ENCODE results near the gene GRM5. TPM values are rescaled to one million over a fixed set of nuclear protein-coding genes. Genes with fewer than 3 reads are reported as not detected.
"Not testable (repeated sequence)": the region's sequence is repeated elsewhere in the genome, so short reads cannot be mapped to it uniquely, and the experiment has no call there.

The GRM5 gene
- total and polyA plus RNA-seq, 4 donors = not detected

- not testable (repeated sequence) for H3K9me3 ChIP-seq (ENCODE audit: control insufficient read depth in 4 of 4, low read length in 3 of 4); H3K27ac ChIP-seq (ENCODE audit: low read depth in 1 of 2, low read length in 2 of 2); H3K4me1 ChIP-seq (ENCODE audit: control insufficient read depth in 4 of 4, insufficient read depth in 4 of 4, low read length in 3 of 4); H3K4me3 ChIP-seq (ENCODE audit: low read depth in 1 of 3, low read length in 3 of 3); H3K36me3 ChIP-seq (ENCODE audit: control insufficient read depth in 4 of 4, insufficient read depth in 3 of 4, low read depth in 1 of 4, low read length in 3 of 4); DNase-seq (ENCODE audit: low spot score); H3K9ac ChIP-seq (ENCODE audit: low read depth in 1 of 2, low read length in 2 of 2); H3K27me3 ChIP-seq (ENCODE audit: control insufficient read depth in 4 of 4, insufficient read depth in 4 of 4, low read length in 3 of 4)
- WGBS = 82% methylated on average over 2 of the region's 2 CpGs
Observed at GRCh38 chr11:88835709-88836108, 230.1 kb downstream of the GRM5 start.

DNA sequence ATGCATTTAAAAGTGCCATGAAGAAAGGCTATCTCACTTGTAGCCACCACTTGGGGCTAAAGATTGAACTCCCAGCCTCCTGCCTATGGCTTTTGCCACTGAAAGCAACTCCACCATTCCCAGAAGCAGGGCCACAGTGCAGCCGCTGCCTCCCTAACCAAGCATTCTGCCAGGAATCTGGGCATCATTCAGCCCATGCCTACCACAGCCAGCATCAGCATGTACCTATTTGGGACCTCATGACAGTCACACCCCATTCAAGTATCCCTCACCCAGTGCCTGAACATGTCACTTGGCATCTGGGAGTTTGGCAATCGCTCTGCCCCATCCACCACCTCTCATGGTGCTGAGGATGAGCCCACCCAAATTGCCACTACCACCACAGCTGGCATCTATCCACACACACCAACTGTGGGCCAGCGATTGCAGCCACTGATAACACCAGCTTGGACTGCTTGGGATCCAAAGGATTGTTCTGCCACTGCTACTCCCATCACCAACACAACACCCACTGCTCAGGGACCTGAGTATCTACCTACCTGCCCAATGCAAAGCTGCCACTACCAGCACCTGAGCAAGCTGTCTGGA is 234.4 kb downstream of the GRM5 start:
- TF ChIP-seq HNF4A (conservative IDR thresholded peaks at IDR 0.05) = no peak
- no peak for TF ChIP-seq GABPA (IDR thresholded peaks at IDR 0.05 in 1 of 2, conservative IDR thresholded peaks at IDR 0.05 in 1 of 2)
- TF ChIP-seq, protein P1, sequence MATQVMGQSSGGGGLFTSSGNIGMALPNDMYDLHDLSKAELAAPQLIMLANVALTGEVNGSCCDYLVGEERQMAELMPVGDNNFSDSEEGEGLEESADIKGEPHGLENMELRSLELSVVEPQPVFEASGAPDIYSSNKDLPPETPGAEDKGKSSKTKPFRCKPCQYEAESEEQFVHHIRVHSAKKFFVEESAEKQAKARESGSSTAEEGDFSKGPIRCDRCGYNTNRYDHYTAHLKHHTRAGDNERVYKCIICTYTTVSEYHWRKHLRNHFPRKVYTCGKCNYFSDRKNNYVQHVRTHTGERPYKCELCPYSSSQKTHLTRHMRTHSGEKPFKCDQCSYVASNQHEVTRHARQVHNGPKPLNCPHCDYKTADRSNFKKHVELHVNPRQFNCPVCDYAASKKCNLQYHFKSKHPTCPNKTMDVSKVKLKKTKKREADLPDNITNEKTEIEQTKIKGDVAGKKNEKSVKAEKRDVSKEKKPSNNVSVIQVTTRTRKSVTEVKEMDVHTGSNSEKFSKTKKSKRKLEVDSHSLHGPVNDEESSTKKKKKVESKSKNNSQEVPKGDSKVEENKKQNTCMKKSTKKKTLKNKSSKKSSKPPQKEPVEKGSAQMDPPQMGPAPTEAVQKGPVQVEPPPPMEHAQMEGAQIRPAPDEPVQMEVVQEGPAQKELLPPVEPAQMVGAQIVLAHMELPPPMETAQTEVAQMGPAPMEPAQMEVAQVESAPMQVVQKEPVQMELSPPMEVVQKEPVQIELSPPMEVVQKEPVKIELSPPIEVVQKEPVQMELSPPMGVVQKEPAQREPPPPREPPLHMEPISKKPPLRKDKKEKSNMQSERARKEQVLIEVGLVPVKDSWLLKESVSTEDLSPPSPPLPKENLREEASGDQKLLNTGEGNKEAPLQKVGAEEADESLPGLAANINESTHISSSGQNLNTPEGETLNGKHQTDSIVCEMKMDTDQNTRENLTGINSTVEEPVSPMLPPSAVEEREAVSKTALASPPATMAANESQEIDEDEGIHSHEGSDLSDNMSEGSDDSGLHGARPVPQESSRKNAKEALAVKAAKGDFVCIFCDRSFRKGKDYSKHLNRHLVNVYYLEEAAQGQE (IDR thresholded peaks at IDR 0.05) = no peak
- no peak for TF ChIP-seq HNF4G (IDR thresholded peaks at IDR 0.05)
- no peak for TF ChIP-seq RXRA (IDR thresholded peaks at IDR 0.05)
- no peak for TF ChIP-seq FOXA2 (IDR thresholded peaks at IDR 0.05)
- TF ChIP-seq RAD21 (IDR thresholded peaks at IDR 0.05) = no peak
- TF ChIP-seq TAF1 (conservative IDR thresholded peaks at IDR 0.05) = no peak
- no peak for TF ChIP-seq JUND (IDR thresholded peaks at IDR 0.05)
- no peak for TF ChIP-seq YY1 (IDR thresholded peaks at IDR 0.05)
- TF ChIP-seq, protein P2, sequence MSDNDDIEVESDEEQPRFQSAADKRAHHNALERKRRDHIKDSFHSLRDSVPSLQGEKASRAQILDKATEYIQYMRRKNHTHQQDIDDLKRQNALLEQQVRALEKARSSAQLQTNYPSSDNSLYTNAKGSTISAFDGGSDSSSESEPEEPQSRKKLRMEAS (IDR thresholded peaks at IDR 0.05) = no peak
- no peak for TF ChIP-seq FOXA1 (IDR thresholded peaks at IDR 0.05)
- peaks cover under 1 to 11% (median 11%) of the 10 kb centered on the region in 4 donors for H3K4me1 ChIP-seq (ENCODE audit: control insufficient read depth in 4 of 4, insufficient read depth in 4 of 4, low read length in 3 of 4)
- H3K27me3 ChIP-seq (ENCODE audit: control insufficient read depth in 4 of 4, insufficient read depth in 4 of 4, low read length in 3 of 4) = no peaks in the 10 kb centered on the region
- H3K27ac ChIP-seq (ENCODE audit: low read depth in 1 of 2, low read length in 2 of 2) = no peak overlapping the region
- no peaks in the 10 kb centered on the region for H3K9me3 ChIP-seq (ENCODE audit: control insufficient read depth in 4 of 4, low read length in 3 of 4)
- no peaks in the 10 kb centered on the region for H3K36me3 ChIP-seq (ENCODE audit: control insufficient read depth in 4 of 4, insufficient read depth in 3 of 4, low read depth in 1 of 4, low read length in 3 of 4)
- H3K9ac ChIP-seq (ENCODE audit: low read depth in 1 of 2, low read length in 2 of 2) = no peak overlapping the region
- no peak for DNase-seq (ENCODE audit: low spot score)
- 94% methylated on average over 3 of the region's 3 CpGs for WGBS
- no peak overlapping the region for H3K4me3 ChIP-seq (ENCODE audit: low read depth in 1 of 3, low read length in 3 of 3)

DNA sequence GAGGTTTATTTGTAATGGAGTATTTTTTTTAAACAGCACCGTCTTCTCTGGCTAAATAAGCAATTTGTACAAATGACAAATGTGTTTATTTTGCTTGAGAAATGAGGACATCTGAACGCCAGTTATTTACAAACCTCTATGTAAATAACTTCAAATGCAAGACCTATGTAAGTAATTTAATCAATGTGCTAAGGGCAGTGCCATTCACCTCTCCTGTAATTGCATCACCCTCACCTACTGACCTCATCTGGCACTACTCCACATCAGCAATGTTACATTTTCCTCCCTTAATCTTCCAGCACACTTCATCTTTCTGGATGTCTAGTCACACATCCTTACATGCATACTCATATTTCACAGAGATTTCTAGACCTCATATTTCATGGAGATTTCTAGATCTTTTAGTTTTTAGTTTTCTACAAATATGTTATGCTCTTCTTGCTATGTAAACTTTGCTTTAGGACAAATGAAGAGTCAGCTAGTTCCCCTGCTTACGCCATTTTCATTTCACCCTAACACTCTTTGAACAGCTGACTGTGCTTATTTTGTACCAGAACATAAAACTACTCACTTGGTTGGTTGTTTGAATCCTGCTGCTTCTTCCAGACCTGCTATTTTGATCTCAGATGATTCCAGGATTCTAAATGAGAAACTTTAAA is 238.6 kb downstream of the GRM5 start:
- Histone ChIP-seq H3K36me3 (ENCODE audit: control insufficient read depth in 4 of 4, insufficient read depth in 3 of 4, low read depth in 1 of 4, low read length in 3 of 4) (no peaks in the 10 kb centered on the region), H3K4me1 (ENCODE audit: control insufficient read depth in 4 of 4, insufficient read depth in 4 of 4, low read length in 3 of 4) (peaks cover 2 to 12% (median 12%) of the 10 kb centered on the region in 4 donors), H3K27me3 (ENCODE audit: control insufficient read depth in 4 of 4, insufficient read depth in 4 of 4, low read length in 3 of 4) (no peaks in the 10 kb centered on the region), H3K27ac (ENCODE audit: low read depth in 1 of 2, low read length in 2 of 2) (peak overlapping the region in 1 of 2 donors; percentile 3), H3K9me3 (ENCODE audit: control insufficient read depth in 4 of 4, low read length in 3 of 4) (no peaks in the 10 kb centered on the region), H3K4me3 (ENCODE audit: low read depth in 1 of 3, low read length in 3 of 3) (no peak overlapping the region), H3K9ac (ENCODE audit: low read depth in 1 of 2, low read length in 2 of 2) (no peak overlapping the region)
- WGBS = 25% methylated on average over 3 of the region's 3 CpGs
- peak; percentile 39 for DNase-seq (ENCODE audit: low spot score)
- peak; percentile 74 to 79 for TF ChIP-seq HNF4A (conservative IDR thresholded peaks at IDR 0.05)
- TF ChIP-seq SP1 (IDR thresholded peaks at IDR 0.05) = peak; percentile 76
- TF ChIP-seq, protein P3, sequence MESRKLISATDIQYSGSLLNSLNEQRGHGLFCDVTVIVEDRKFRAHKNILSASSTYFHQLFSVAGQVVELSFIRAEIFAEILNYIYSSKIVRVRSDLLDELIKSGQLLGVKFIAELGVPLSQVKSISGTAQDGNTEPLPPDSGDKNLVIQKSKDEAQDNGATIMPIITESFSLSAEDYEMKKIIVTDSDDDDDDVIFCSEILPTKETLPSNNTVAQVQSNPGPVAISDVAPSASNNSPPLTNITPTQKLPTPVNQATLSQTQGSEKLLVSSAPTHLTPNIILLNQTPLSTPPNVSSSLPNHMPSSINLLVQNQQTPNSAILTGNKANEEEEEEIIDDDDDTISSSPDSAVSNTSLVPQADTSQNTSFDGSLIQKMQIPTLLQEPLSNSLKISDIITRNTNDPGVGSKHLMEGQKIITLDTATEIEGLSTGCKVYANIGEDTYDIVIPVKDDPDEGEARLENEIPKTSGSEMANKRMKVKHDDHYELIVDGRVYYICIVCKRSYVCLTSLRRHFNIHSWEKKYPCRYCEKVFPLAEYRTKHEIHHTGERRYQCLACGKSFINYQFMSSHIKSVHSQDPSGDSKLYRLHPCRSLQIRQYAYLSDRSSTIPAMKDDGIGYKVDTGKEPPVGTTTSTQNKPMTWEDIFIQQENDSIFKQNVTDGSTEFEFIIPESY (IDR thresholded peaks at IDR 0.05) = peak; percentile 80
- no peak for TF ChIP-seq GABPA (IDR thresholded peaks at IDR 0.05 in 1 of 2, conservative IDR thresholded peaks at IDR 0.05 in 1 of 2)
- peak in 1 of 2 donors; percentile 15 for TF ChIP-seq RAD21 (IDR thresholded peaks at IDR 0.05)
- TF ChIP-seq, protein P1 (IDR thresholded peaks at IDR 0.05) = no peak
- peak; percentile 96 for TF ChIP-seq RXRA (IDR thresholded peaks at IDR 0.05)
- peak; percentile 13 for TF ChIP-seq HNF4G (IDR thresholded peaks at IDR 0.05)
- TF ChIP-seq, protein P4, sequence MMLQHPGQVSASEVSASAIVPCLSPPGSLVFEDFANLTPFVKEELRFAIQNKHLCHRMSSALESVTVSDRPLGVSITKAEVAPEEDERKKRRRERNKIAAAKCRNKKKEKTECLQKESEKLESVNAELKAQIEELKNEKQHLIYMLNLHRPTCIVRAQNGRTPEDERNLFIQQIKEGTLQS (IDR thresholded peaks at IDR 0.05) = peak; percentile 97
- no peak for TF ChIP-seq TAF1 (conservative IDR thresholded peaks at IDR 0.05)
